Right atrium auricular region (tissue), 2 donors: Measurements from ENCODE around the gene ZNRF2. TPM values are rescaled to one million over a fixed set of nuclear protein-coding genes. Genes with fewer than 3 reads are reported as not detected.

Experiments
- DNase-seq: peaks from one replicate; pipeline ENCODE4 v3.0.0-alpha.2; 2019; ENCODE audit warnings: low spot score
- H3K27ac ChIP-seq, 2 donors: fragments of 200-600 bp; sonication (generic); 1 replicate in 1 of 2; 2 replicates in 1 of 2; pipeline ENCODE4 v1.5.1; 2016 to 2019
- H3K27me3 ChIP-seq, 2 donors: fragments of 200-600 bp; sonication (generic); one replicate each; pipeline versions ENCODE4 v1.5.1 to v1.6.0; 2017 to 2019
- H3K36me3 ChIP-seq: fragments of 200-600 bp; sonication (generic); one replicate; pipeline ENCODE4 v1.5.1; 2016
- H3K4me1 ChIP-seq, 2 donors: fragments of 200-600 bp; sonication (generic); one replicate each; pipeline versions ENCODE4 v1.5.1 to v1.6.0; 2017 to 2019
- H3K4me3 ChIP-seq, 2 donors: fragments of 200-600 bp; sonication (generic); 1 replicate in 1 of 2; 2 replicates in 1 of 2; pipeline ENCODE4 v1.5.1; 2017 to 2019; ENCODE audit warnings: mild to moderate bottlenecking in 1 of 2, moderate library complexity in 1 of 2
- H3K9me3 ChIP-seq, 2 donors: fragments of 200-600 bp; sonication (generic); one replicate each; pipeline ENCODE4 v1.5.1; 2019
- CTCF ChIP-seq, 2 donors: fragments of 200-600 bp; sonication (generic); IDR thresholded peaks; one replicate each; pipeline ENCODE4 v1.5.1; 2019; ENCODE audit warnings: antibody characterized with exemption in 2 of 2
- total RNA-seq, 2 donors: library from RNA; depleted of rRNA; stranded (reverse); fragments of >200 nt; gene quantifications; one replicate each; pipeline ENCODE4 v1.1.0, GENCODE V29; 2016

The ZNRF2 gene
- total RNA-seq, 2 donors from 2014 or later = 7.6 to 9.7 TPM

- Histone ChIP-seq H3K9me3 (no peaks in the 10 kb centered on the region), H3K27me3 (no peaks in the 10 kb centered on the region), H3K36me3 (no peaks in the 10 kb centered on the region), H3K4me1 (peaks cover 0 to 15% of the 10 kb centered on the region in 2 donors), H3K4me3 (no peak overlapping the region), H3K27ac (peak overlapping the region in 1 of 2 donors; percentile 13)
- TF ChIP-seq CTCF (IDR thresholded peaks at IDR 0.05) = no peak
- DNase-seq = no peak
Measured at GRCh38 chr7:30347226-30348082, 63.1 kb downstream of the ZNRF2 start.

- H3K9me3 ChIP-seq = no peaks in the 10 kb centered on the region
- H3K4me3 ChIP-seq = no peak overlapping the region
- H3K4me1 ChIP-seq = peaks cover 0 to 15% of the 10 kb centered on the region in 2 donors
- no peak for DNase-seq
- peak overlapping the region in 1 of 2 donors; percentile 12 for H3K27ac ChIP-seq
- H3K27me3 ChIP-seq = no peaks in the 10 kb centered on the region
- H3K36me3 ChIP-seq = no peaks in the 10 kb centered on the region
- TF ChIP-seq CTCF (IDR thresholded peaks at IDR 0.05) = no peak
Measured at GRCh38 chr7:30348083-30348560, 63.7 kb downstream of the ZNRF2 start.

- Histone ChIP-seq H3K4me1 (peaks cover 0 to 15% of the 10 kb centered on the region in 2 donors), H3K36me3 (no peaks in the 10 kb centered on the region), H3K27me3 (no peaks in the 10 kb centered on the region), H3K27ac (no peak overlapping the region), H3K9me3 (no peaks in the 10 kb centered on the region), H3K4me3 (no peak overlapping the region)
- no peak for TF ChIP-seq CTCF (IDR thresholded peaks at IDR 0.05)
- no peak for DNase-seq
Measured at GRCh38 chr7:30349170-30349569, 64.8 kb downstream of the ZNRF2 start.

DNA sequence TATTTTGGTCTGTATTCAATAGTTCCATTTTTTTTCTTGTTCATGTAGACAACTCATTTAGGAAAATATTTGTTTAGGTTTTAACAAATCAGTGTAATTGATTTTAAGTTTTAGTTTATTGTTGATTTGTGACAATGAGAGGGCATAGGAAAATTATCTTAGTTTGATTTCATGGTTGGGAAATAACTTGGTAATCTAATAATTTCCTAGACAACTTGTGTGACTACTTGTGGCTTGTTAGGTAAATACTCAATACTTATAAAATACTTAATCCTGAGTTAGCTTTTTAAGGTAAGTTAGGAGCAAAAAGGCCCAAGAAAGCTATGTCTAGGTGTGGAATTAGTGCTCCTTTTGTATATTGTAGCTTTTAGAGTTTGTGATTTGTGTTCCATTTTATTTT lies 65.4 kb downstream of the ZNRF2 start:
- H3K4me1 ChIP-seq = peaks cover 0 to 10% of the 10 kb centered on the region in 2 donors
- no peaks in the 10 kb centered on the region for H3K36me3 ChIP-seq
- no peak overlapping the region for H3K4me3 ChIP-seq
- H3K9me3 ChIP-seq = no peaks in the 10 kb centered on the region
- no peaks in the 10 kb centered on the region for H3K27me3 ChIP-seq
- no peak for TF ChIP-seq CTCF (IDR thresholded peaks at IDR 0.05)
- H3K27ac ChIP-seq = no peak overlapping the region
- DNase-seq = no peak

DNA sequence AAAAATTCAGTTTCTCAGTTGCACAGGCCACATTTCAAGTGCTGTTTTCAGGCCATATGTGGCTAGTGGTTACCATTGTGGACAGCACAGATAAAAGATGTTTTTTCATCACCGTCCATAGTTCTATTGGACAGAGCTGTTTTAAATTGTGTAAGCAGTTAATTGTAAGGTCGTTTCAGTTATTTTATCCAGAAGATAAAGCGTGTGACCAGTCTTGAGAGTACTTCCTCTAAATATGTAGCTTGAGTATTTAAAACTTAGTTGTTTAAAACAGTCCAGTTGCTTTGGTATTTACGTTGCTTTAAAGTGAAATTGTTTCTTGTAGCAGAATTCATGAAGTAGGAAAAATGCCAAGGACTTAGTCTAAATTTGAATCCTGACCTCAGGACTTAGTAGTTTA lies 66.9 kb downstream of the ZNRF2 start:
- Histone ChIP-seq H3K4me1 (peaks cover 0 to 7% of the 10 kb centered on the region in 2 donors), H3K27ac (no peak overlapping the region), H3K27me3 (no peaks in the 10 kb centered on the region), H3K4me3 (no peak overlapping the region), H3K36me3 (no peaks in the 10 kb centered on the region), H3K9me3 (no peaks in the 10 kb centered on the region)
- no peak for TF ChIP-seq CTCF (IDR thresholded peaks at IDR 0.05)
- DNase-seq = no peak
